Measurements from ENCODE around the gene C20orf204.

C20orf204 gene

DNA sequence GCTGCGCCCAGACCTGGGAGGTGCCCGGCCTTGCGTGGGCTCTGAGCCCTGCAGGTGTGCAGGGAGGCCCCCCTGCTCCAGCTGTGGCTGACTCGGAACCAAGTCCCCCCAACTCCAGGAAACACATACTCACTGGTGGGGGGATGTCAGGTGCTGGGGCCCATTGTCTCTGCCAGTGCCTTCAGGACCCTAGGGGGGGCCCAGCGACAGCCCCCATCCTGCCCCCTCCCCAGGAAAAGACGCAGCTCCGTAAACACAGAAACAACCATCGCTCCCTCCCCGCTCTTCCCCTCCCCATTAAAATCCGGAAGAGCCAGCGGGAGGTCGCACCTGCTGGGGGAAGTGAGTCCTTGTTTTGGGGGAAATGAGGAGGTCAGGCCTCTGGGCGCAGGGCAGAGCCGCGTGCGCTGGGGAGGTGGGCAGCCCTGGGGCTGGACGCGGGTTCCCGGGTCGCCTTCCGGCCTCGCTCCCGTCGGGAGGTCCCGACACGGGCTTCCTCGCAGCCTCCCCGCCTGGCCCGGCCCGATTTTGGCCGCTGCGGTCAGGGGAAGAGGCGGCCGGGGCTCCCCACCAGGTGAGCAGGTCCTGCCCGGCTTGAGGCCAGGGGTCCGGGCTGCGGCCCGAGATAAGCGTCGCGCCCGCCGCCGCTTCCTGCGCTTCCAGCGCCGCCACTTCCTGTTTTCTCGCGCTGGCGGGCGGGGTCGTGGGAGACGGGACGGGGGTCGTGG lies 6.2 kb downstream of the C20orf204 start:
- DNase-seq = no peak

DNA sequence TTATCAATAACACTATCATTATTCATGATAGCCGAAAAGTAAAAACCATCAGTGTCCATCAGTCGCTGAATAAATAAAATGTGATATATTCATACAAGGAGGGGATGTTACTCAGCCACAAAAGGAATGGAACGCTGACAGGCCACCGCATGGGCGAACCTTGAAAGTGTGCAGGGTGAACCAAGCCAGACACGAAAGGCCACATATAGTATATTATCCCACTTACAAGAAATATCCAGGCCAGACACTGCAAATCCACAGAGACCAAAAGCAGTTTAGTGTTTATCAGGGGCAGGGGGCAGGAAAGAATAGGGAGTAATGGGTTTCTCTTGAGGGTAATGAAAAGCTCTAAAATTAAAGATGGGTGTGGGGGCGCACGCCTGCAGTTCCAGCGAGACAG lies 7.8 kb downstream of the C20orf204 start:
- DNase-seq = no peak

DNA sequence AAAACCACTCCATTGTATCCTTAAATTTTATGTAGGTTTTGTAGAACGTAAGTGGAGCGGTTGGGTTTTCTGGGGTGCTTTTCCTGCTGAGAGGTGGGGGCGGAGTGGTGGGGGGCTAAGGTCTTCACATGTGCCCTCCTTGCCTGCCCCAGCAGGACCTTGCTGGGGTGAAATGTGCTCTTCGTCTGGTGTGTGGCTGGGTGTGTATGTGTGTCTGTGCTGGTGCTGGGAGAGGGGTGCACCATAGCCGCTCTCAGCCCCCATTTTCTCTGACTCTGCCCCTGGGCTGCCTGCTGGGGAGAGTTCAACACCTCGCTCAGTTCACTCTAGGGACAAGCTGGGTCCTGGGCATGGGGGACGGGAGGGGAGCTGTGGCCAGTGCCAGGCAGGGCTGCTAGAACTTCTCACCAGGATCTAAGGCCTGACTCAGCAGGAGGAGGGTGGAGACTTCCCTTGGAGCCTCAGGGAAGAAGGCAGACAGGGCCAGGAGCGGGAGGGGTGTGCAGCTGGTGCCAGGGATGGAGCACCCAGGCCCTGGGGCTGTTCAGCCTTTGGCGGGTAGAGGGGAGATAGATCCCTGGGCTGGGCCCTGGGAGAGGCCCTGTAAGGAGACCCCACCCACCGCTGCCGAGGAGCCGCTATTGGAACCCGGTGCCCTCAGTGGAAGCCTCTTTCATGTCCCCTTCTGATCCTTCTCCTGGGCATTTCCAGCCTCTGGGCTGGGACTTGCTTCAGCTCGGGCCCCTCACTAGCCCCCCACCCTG lies 8.7 kb downstream of the C20orf204 start:
- no peak for DNase-seq

DNA sequence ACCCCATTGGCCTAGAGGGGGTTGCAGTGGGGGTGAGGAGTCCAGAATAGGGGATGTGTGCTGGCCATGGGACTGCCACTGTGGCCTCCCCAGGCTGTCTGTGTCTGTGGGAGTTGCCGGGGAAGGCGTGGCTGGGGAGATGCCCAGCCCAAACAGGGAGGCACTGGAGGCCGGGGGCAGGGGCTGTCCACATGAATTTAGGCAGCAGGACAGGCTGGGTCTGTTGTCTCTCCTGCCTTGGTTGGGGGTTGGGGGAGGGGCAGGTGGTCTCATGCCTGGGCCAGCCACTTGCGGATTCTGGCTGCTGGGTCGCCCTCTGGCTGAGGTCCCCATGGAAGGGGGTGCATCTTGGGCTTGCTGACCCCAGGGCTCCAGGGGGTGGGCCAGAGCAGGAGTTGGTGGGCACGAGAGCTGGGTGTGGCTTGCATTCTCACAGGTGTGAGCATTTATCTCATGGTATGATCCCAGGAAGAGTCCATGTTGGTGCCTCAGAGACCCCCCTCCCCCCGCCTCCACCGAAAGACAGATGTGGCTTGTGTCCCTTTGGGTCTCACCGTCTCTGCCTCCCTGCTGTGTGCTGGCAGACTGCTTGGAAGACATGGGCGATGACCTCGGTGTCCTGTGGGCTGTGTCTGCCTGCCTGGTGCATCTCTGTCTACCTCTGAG lies 9.5 kb downstream of the C20orf204 start:
- no peak for DNase-seq

DNA sequence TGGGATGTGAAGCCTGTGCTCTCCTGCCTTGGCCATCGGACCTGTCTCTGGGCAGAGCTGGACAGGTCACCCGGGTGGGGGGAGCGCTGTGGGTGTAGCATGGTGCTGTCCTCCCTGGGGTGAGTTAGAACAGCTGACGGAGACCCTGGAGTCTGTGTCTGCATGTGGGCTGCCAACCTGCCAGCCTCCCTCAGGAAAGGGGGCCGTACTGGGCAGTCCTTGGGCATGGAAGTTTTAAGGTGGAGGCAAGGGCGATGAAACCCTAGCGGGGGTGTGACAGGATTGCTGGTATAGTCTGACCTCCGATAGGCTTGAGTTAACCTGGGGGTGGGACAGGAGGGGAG lies 11.0 kb downstream of the C20orf204 start:
- no peak for DNase-seq

DNA sequence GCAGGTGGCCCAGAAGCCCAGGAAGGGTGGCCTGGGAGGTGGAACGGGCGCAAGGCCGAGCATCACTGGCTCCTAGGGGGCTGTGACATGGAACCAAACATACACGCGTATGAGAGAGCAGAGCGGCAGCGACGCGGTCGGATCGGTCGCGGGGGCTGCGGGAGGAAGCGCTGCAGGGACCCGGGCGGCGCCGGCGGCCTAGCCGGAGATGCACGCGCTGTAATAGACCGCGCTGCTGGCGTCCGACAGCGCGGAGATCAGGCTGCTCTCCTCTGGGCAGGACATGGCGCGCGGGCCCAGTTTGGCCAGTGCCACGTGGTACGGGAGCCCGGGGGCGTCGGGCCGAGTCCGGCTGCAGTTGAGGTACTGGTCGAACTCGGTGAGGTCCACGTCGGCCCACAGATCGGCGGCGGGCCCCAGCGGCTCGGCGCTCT lies 12.0 kb downstream of the C20orf204 start:
- no peak for DNase-seq

DNA sequence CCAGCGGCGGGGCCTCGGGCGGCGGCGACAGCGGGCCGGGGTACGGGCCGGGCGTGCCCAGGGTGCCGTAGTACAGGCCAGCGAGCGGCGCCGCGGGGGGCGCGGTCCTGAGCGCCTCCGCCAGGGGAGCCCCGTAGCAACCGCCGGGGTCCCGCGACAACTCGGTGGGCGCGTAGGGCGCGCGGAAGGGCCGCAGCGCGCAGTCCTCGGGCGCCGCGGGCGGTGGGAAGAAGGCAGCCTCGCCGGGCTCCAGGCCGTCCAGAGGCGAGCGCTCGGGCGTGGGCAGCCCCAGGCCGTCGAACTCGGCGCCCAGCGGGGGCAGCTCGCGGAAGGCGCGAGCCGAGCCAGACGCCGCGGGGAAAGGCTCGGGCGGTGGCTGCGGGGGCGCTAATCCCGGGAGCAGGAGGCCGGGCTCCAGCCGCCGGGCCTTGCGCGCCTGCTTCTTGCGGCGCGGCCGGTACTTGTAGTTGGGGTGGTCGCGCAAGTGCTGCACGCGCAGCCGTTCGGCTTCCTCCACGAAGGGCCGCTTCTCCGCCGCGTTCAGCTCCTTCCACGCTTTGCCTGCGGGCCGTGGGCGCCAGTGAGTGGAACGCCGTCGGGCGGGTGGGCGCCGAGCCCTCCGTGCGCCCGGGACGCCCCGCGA lies 12.5 kb downstream of the C20orf204 start:
- no peak for DNase-seq

DNA sequence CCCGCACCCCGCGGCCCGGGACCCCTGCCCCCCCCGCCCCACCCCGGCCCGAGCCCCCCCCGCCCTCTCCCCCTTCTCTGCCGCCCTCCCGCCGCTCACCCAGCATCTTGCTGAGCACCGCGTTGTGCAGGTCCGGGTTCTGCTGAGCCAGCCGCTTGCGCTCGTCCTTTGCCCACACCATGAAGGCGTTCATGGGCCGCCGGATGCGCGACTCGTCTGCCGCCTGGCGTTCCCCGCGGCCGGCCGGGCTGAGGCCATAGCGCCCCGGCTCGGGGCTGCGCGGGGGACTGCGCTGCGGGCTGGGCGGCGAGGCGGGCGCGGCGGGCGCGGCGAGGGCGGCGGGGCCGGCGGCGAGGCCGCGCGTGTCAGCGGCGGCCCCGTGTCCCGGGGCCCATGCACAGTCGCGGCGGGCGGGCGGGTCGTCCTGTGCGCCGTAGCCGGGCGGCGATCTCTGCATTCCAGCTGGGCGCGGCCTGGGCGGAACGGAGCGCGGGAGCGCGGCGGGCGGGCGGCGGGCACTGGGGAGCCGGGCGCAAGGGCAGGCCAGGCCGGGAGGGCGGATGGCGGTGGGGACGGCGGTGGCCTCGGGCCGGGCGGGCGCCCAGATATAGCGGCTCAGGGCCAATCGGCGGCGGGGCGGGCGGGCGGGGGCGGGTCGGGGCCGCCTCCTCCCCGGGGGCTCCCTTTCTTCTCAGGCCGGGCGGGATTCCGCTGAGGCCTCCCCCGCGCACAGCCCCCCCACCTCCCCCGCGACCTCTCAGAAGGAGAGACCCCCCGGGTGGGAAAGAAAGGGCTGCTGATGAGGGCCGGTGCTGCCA lies 13.3 kb downstream of the C20orf204 start, which contains the start of gene SOX18:
SOX18 (minus strand) TSS at position 580 of the 818 bp plus-strand sequence; CDS start at position 457, 123 bp downstream.
- no peak for DNase-seq

DNA sequence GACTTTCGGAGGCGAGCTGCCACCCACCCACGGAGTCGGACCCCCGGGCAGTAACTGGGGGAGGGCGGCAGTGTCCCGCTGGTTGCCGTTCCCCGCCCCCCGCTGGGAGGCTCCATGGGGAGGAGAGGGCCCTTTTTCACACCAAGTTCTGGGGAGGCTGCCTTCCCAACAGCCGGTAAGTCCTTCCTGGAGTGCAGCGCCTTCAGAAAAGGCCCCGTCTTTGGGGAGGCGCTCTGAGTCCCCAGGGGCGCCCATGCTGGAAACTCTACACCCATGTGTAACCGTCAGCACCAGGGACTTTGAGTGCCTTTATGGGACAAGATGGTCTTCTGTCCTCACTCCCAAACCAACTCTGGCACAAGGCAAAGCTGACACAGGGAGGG lies 13.9 kb downstream of the C20orf204 start:
- no peak for DNase-seq

DNA sequence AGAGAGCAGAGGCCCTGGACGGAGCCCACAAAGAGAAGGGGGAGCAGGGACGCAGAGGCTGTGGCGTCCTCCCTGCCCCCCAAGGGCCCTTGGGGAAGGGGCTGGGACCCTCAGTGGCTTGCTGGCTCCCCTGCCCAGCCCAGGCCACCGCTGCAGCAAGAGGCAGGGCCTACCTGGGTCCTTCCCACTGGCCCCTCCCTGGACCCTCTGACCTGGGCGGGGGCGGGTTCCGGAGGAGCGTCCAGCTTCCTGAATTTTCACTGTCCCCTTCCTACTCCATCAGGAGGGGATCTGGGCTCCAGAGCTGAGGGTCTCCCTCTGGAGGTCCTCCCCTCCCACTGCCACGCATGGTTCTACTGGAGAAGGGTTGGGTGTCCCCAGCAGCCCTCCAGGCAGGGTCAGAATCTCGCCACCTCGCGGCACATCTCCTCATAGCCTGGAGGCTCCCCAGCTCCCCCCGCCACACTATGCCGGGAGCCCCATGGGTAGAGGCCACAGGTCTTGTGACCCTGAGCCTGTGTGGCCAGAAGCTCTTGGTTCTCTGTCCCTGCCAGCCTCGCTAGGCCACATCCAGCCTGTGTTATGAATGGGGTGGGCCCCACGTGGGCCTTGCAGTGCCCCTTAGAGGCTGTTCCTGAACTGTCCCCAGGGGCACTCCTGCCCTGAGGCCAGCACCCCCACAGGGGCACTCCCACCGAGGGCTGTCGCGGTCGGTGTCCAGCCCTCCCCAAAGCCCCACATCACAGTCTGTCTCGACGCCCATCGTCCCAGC lies 14.5 kb downstream of the C20orf204 start:
- no peak for DNase-seq

DNA sequence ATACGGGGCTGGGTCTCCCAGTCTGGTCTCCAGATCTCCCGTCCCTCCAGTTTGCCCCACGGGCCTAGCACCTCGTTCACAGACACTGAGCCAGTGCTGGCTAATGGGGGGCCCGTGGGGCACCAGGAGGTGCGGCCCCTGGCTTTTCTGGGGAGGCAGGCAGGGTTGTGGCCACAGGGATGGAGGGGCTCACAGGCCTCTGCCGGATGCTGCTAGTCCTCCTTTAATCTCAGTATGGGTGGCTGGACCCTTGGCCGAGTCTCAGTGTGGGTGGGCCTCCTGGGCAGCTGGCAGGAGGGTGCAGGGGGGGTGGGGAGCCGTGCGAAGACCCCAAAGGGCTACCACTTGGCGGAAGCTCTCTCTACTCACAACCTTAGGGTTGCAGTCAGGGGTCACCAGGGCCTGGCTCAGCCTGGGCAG lies 15.1 kb downstream of the C20orf204 start:
- DNase-seq = no peak

DNA sequence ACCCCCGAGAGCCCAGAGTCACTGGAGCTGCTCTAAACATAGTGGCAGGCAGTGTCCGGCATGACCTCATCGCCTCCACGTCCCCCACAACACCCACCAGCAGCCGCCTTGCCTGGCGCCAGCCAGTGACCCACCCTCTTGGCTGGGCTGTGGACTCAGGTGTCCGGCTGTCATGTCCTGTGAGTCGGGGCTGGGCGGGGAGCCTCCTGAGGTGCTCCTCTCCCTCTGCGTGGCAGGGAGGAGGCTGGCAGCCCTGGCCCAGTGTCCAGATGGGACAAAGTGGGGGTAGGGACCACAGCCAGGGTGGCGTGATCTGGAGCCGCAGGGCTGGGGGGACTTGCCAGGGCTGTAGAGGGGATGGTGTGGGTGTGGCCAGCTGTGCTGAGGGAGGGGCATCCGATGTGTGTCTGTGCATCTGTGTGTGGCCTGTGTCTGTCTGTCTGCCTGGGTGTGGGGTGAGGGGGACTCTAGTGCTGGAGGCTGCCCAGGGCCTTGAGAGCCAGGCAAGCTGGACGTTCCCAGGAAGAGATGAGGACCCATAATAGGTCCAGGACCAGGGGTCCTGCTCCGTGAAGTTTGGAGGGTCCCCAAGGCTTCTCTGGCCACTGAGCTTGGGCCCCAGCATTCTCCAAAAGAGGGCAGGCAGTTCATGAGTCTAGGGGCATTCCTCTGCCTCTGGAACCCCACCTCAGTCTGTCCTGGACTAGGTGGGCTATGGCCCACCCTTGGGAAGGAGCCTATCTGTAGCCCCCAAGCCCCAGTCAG lies 15.8 kb downstream of the C20orf204 start:
- DNase-seq = no peak

DNA sequence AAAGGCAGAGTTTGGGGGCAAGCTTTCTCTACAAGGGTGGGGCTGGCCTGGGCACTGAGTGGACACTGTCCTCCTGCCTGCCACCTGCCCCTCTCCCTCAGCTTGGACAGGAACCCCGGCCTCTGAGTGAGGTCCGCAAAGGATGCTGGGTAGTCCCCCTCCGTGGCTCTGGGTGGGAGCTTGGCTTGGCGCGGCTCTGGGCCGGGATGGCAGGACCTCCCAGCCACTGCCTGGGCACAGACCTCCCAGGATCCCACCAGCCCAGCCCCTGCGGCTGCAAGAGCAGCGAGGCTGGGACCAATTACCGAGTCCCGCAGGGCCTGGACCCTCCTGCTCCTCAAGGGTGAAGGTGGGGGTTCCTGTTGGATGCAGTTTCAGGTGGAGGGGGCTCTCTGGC lies 16.3 kb downstream of the C20orf204 start:
- DNase-seq = no peak

DNA sequence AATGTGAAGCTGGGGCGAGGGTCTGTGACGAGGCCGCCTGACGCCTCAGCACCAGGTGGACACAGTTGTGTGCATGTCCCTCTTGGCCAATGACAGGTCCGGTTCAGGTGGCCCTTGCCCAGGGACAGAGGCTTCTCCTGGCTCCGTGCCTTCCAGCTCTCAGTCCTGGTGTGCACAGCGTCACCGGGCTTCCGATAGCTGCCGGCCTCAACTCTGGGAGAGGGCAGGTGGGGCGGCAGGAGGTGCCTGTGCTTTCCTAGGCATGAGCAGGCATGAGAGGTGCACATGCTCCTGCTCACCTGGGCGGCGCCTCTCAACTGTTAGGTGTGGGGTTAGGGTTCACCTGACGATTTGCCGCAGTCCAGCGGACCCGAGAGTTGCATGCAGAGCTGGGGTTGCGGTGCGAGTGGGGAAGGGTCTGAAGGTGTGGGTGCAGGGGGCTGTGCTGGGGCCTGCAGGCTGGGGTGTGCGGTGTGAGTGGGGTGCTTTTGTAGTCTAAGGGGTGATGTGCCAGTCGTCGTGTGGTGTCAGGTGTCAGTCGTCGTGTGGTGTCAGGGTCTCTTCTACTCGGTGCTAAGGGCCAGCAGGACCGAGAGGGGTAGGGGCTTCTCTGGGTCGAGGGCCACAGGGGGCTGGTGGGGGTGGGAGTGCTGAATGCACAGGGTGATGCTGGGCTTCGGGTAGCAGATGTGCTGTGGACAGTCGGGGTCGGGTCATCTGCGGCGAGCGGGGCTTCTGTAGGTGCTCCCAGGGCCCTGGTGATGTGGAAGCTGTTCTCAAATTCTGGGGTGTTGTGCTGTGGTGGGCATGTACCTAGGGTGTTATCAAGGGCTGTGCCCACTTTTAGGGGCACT lies 17.2 kb downstream of the C20orf204 start:
- no peak for DNase-seq

DNA sequence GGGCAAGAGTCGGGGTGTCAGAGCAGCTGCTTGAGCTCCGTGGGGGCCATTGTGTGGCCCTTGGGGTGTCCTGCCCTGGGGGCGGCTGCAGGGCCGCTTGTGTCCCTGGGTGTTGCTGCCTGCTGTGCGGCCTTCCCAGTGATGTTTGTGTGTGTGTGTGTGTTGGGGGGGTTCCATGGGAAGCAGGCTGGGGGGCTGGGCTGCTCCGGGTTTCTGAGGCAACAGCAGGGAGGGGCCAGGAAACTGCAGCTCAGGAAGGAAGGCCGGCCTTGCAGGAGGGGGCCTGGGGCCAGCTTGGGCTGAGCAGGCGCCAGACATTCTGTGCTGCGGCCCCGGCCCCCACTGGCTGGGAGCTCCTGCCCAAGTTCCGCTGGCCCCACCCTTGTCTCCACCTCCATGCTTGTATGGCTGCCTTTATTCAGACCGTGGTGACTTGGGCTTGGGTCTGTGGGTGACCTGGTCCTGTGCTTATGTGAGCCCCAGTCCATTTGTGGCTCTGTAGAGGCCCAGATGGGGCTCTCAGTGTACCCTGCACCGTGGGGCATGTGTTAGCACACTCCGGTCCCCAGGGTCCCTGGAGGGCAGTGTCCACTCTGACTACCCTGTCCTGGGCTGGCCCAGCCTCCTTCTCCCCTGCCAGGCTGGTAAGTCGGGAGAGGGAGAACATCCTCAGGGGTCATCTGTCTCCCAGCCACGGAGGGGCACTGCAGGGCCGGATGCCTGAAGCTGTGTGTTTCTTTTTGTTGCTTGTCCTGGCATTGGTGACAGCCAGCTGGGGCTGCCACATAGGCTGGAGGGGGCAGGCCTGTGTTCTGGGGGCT lies 18.1 kb downstream of the C20orf204 start:
- DNase-seq = no peak

DNA sequence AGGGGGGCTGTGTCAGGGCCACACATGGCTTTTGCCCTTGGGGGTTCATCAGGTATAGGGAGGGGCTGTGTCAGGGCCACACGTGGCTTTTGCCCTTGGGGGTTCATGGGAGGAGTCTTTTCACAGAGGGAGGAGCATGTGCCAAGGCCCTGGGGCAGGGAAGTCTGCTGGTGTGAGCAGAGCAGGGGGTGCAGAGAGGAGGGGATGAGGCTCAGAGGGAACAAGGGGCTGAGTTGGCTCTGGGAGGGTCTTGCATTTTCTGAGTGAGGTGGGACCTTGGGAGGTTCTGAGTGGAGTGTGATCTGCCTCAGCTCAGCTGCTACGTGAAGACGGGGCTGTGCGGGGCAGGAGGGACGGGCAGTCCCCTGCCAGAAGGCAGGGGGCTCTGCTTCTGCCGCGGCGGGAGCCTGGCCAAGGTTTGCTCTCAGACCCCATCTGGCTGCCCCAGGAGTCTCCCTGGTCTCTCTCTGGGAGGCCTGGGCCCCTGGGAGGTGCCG lies 19.5 kb downstream of the C20orf204 start:
- no peak for DNase-seq

DNA sequence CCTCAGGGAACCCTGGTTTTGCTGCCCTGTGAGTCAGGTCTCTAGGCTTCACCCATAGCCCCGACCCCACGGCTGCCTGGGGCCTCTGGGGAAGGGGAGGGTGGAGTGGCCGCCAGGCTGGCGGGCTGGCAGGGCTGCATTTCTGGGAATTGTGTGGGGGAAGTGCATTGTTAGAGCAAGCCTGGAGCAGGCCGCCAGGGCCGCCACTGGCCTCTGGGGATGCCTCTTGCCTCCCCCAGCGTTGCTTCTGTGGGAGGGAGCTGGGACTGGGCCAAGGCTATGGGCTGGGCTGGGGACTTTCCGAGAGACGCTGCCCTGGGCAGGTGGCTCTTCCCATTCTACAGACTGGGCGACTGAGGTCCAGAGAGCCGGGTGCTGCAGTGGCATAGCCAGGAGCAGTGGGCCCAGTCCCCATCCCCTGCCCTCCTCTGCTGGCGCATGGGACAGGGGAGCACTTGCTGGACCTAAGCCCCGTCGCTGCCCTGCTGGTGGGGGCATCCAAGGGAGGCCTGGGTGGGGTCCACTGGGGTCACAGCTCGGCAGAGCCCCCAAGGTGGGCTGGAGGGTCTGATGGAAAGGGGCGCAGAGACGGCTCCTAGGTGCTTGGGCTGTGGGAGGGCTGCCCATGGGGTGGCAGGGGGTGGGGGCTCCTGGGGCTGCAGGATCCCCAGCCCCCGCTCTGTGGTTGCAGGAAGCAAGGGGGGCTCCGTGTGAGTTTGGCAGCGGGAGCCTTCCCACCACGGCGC lies 20.1 kb downstream of the C20orf204 start:
- DNase-seq = no peak

DNA sequence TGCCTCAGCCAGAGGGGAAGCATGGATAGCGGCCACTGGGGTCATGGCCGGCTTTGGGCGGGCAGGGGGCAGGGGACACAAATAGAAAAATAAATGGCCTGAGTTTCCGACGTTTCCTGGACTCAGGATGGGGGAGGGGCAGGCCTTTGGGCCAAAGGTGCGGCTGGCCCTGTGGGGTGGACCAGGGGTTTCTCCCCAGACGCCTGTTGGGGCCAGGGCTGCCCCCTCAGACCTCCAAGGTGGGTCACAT lies 20.6 kb downstream of the C20orf204 start:
- no peak for DNase-seq

Measured in activated gamma-delta T cell (primary cell).